PFSK-1 (cell line): ENCODE measurements around the gene SLC37A3.

Experiments used
- FOXP2 ChIP-seq: optimal IDR thresholded peaks from 2 replicates; pipeline ENCODE3; 2011; ENCODE audit warnings: borderline replicate concordance, control low read depth, inconsistent platforms; ENCODE audit not compliant: insufficient read depth; ENCODE audit errors: extremely low read length, extremely low read depth
- POLR2AphosphoS5 ChIP-seq: IDR thresholded peaks from 2 replicates; pipeline ENCODE4 v1.6.1; 2012; ENCODE audit warnings: low read depth, mild to moderate bottlenecking, control low read depth, low read length, moderate library complexity
- TAF1 ChIP-seq: IDR thresholded peaks from 2 replicates; pipeline ENCODE4 v1.6.1; 2012; ENCODE audit warnings: low read length, control low read depth, borderline replicate concordance; ENCODE audit not compliant: insufficient read depth
- TF ChIP-seq, protein P1 (sequence below), 2 experiments: IDR thresholded peaks; 2 replicates each; pipeline versions ENCODE4 v1.6.1 to v1.8.0; 2011 to 2012; ENCODE audit warnings: low read depth in 2 of 2, low read length in 2 of 2, control low read depth in 1 of 2, inconsistent platforms in 1 of 2, mild to moderate bottlenecking in 1 of 2, moderate library complexity in 1 of 2; ENCODE audit not compliant: insufficient read depth in 1 of 2

DNA sequence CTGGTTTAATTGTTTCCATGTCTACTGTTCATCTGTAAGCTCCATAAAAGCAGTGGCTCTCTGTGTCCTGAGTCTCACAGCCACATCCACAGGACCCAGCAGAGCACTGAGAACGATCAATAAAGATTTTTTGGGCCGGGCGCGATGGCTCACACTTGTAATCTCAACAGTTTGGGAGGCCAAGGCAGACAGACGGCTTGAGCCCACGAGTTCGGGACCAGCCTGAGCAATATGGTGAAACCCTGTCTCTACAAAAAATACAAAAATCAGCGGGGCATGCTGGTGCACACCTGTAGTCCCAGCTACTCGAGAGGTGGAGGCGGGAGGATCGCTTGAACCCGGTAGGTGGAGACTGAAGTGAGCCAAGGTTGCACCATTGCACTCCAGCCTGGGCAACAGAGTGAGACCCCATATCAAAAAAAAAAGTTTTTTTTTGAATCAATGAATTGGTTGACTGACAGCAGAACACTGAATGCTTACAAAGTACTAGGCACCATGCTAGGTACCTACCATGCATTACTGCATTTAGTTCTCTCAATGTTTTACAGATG lies 4.5 kb downstream of the SLC37A3 start:
- TF ChIP-seq TAF1 (no peak), POLR2AphosphoS5 (no peak), FOXP2 (no peak)
- TF ChIP-seq, protein P1, sequence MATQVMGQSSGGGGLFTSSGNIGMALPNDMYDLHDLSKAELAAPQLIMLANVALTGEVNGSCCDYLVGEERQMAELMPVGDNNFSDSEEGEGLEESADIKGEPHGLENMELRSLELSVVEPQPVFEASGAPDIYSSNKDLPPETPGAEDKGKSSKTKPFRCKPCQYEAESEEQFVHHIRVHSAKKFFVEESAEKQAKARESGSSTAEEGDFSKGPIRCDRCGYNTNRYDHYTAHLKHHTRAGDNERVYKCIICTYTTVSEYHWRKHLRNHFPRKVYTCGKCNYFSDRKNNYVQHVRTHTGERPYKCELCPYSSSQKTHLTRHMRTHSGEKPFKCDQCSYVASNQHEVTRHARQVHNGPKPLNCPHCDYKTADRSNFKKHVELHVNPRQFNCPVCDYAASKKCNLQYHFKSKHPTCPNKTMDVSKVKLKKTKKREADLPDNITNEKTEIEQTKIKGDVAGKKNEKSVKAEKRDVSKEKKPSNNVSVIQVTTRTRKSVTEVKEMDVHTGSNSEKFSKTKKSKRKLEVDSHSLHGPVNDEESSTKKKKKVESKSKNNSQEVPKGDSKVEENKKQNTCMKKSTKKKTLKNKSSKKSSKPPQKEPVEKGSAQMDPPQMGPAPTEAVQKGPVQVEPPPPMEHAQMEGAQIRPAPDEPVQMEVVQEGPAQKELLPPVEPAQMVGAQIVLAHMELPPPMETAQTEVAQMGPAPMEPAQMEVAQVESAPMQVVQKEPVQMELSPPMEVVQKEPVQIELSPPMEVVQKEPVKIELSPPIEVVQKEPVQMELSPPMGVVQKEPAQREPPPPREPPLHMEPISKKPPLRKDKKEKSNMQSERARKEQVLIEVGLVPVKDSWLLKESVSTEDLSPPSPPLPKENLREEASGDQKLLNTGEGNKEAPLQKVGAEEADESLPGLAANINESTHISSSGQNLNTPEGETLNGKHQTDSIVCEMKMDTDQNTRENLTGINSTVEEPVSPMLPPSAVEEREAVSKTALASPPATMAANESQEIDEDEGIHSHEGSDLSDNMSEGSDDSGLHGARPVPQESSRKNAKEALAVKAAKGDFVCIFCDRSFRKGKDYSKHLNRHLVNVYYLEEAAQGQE (IDR thresholded peaks at IDR 0.05; ENCODE audit: insufficient read depth in 1 of 2, low read depth in 2 of 2, low read length in 2 of 2) = no peak
